Type B pancreatic cell (in vitro differentiated cells): ENCODE measurements around the gene PCDHGA12. TPM values are rescaled to one million over a fixed set of nuclear protein-coding genes. Genes with fewer than 3 reads are reported as not detected.
A peak's percentile ranks its signal among the peaks of the same experiment; 100 is the strongest.
"Not testable (repeated sequence)": the region's sequence is repeated elsewhere in the genome, so short reads cannot be mapped to it uniquely, and the experiment has no call there.

Experiments
- DNase-seq: peaks from one replicate; pipeline ENCODE4 v3.0.0; 2021; ENCODE audit warnings: mixed read lengths; ENCODE audit not compliant: unreplicated experiment; ENCODE audit errors: extremely low spot score
- H3K27ac Mint-ChIP-seq: 2 replicates; pipeline ENCODE4 v1.8.0; 2021; ENCODE audit warnings: mild to moderate bottlenecking, mixed read lengths
- H3K27me3 Mint-ChIP-seq: 2 replicates; pipeline ENCODE4 v1.8.0; 2021; ENCODE audit warnings: mixed read lengths
- H3K36me3 Mint-ChIP-seq: 2 replicates; pipeline ENCODE4 v1.8.0; 2021; ENCODE audit warnings: mixed read lengths
- H3K4me1 Mint-ChIP-seq: one replicate; pipeline ENCODE4 v1.8.0; 2021; ENCODE audit warnings: mixed read lengths; ENCODE audit not compliant: unreplicated experiment
- H3K4me3 Mint-ChIP-seq: 2 replicates; pipeline ENCODE4 v1.8.0; 2021; ENCODE audit warnings: mild to moderate bottlenecking, mixed read lengths
- H3K9me3 Mint-ChIP-seq: 2 replicates; pipeline ENCODE4 v1.8.0; 2021; ENCODE audit warnings: mixed read lengths
- total RNA-seq: library from RNA; stranded (reverse); gene quantifications from 2 replicates; pipeline ENCODE4 v1.2.1, GENCODE V29; 2021; ENCODE audit warnings: low replicate concordance
- TF ChIP-seq, protein P1 (sequence below): fragments of 200-600 bp; sonication (generic); conservative IDR thresholded peaks from 2 replicates; pipeline ENCODE4 v1.5.0; 2021; ENCODE audit warnings: antibody characterized with exemption, mild to moderate bottlenecking

Gene PCDHGA12
- total RNA-seq, 1 donor from 2014 or later, result 1.7 TPM

DNA sequence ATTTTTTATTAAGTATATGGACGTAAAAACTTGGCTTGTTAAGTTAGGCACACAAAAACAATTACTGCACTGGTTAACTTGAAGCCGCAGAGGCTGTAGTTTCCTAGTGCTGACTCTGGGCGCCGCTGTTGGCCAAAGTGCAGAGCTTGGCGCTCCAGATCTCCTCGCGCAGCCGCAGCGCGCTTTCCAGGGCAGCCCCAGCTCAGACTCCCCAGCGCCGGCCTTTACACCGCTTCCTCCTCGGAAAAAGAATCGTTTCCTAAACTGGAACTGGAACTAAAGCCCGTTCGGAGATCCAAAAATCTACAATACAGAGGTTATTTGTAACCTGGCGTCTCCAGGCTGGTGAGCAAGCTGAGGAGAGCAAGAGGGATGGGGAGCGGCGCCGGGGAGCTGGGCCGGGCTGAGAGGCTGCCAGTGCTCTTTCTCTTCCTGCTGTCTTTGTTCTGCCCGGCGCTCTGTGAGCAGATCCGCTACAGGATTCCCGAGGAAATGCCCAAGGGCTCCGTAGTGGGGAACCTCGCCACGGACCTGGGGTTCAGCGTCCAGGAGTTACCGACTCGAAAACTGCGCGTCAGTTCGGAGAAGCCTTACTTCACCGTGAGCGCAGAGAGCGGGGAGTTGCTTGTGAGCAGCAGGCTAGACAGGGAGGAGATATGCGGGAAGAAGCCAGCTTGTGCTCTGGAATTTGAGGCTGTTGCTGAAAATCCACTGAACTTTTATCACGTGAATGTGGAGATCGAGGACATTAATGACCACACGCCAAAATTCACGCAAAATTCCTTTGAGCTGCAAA lies 32.4 kb upstream of the PCDHGA12 start, which contains the start of gene PCDHGB5:
Gene PCDHGB5 (plus strand): TSS at position 192 of the 796 bp plus-strand sequence. CDS start 181 bp downstream, at position 373.
- not testable (repeated sequence) for H3K27me3 Mint-ChIP-seq, H3K4me3 Mint-ChIP-seq, H3K27ac Mint-ChIP-seq, DNase-seq, H3K4me1 Mint-ChIP-seq
- TF ChIP-seq, protein P1, sequence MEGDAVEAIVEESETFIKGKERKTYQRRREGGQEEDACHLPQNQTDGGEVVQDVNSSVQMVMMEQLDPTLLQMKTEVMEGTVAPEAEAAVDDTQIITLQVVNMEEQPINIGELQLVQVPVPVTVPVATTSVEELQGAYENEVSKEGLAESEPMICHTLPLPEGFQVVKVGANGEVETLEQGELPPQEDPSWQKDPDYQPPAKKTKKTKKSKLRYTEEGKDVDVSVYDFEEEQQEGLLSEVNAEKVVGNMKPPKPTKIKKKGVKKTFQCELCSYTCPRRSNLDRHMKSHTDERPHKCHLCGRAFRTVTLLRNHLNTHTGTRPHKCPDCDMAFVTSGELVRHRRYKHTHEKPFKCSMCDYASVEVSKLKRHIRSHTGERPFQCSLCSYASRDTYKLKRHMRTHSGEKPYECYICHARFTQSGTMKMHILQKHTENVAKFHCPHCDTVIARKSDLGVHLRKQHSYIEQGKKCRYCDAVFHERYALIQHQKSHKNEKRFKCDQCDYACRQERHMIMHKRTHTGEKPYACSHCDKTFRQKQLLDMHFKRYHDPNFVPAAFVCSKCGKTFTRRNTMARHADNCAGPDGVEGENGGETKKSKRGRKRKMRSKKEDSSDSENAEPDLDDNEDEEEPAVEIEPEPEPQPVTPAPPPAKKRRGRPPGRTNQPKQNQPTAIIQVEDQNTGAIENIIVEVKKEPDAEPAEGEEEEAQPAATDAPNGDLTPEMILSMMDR, result peak; percentile 26
- H3K36me3 Mint-ChIP-seq, result peaks cover 10% of the 10 kb centered on the region
- peaks cover 13% of the 10 kb centered on the region for H3K9me3 Mint-ChIP-seq

DNA sequence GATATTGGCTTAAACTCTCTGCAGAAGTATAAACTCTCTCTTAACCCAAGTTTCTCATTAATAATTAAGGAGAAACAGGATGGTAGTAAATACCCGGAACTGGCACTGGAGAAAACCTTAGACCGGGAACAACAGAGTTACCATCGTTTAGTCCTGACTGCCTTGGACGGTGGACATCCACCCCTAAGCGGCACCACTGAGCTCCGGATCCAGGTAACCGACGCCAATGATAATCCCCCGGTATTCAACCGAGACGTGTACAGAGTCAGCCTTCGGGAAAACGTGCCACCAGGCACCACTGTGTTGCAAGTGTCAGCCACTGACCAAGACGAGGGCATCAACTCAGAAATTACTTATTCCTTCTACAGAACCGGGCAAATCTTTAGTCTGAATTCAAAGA lies 31.7 kb upstream of the PCDHGA12 start:
- Mint-ChIP-seq H3K27me3 (no peaks in the 10 kb centered on the region), H3K9me3 (peaks cover 13% of the 10 kb centered on the region), H3K36me3 (peaks cover 10% of the 10 kb centered on the region), H3K4me3 (no peak overlapping the region), H3K4me1 (no peaks in the 10 kb centered on the region), H3K27ac (no peak overlapping the region)
- no peak for DNase-seq
- TF ChIP-seq, protein P1, result no peak

DNA sequence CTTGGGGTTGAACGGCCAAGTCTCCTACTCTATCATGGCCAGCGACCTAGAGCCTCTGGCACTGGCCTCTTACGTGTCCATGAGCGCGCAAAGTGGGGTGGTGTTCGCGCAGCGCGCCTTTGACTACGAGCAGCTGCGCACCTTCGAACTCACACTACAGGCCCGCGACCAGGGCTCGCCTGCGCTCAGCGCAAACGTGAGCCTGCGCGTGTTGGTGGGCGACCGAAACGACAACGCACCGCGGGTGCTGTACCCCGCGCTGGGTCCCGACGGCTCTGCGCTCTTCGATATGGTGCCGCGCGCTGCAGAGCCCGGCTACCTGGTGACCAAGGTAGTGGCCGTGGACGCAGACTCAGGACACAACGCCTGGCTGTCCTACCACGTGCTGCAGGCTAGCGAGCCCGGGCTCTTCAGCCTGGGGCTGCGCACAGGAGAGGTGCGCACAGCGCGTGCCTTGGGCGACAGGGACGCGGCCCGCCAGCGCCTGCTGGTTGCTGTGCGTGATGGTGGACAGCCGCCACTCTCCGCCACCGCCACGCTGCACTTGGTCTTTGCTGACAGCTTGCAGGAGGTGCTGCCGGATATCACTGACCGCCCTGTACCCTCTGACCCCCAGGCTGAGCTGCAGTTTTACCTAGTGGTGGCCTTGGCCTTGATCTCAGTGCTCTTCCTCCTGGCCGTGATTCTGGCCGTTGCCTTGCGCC lies 30.6 kb upstream of the PCDHGA12 start:
- TF ChIP-seq, protein P1, result no peak
- Mint-ChIP-seq H3K27me3 (no peaks in the 10 kb centered on the region), H3K36me3 (peaks cover 9% of the 10 kb centered on the region), H3K4me1 (no peaks in the 10 kb centered on the region), H3K27ac (no peak overlapping the region), H3K4me3 (no peak overlapping the region), H3K9me3 (peaks cover 9% of the 10 kb centered on the region)
- no peak for DNase-seq

DNA sequence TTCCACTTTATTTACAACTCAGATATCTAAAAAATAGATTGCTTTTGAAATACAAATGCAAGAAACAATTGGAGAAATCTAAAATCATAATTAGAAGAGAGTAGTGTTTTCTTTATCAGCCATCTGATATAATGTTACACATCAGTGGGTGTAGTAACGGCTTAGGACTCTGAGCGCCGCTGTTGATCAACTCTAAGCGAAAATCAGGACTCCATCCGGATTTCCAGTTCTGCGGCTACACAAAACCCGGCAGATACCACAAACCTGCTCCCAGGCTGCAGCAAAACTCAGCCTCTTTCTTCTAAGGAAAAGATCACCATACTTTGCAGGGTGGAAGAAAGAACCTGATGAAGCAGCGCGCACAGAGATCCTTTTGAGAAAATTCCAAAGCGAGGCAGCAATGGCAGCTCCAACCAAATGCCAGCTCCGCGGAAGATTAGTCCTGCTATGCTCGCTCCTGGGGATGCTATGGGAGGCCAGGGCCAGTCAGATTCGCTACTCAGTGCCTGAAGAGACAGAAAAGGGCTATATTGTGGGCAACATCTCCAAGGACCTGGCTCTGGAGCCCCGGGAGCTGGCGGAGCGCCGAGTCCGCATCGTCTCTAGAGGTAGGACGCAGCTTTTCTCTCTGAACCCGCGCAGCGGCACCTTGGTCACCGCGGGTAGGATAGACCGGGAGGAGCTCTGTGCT lies 27.6 kb upstream of the PCDHGA12 start, which contains the start of gene PCDHGA9:
Gene PCDHGA9 (plus strand): TSS at position 226 of the 691 bp plus-strand sequence. CDS start 175 bp downstream, at position 401.
- no peaks in the 10 kb centered on the region for H3K4me1 Mint-ChIP-seq
- H3K36me3 Mint-ChIP-seq, result peaks cover 12% of the 10 kb centered on the region
- peaks cover 5% of the 10 kb centered on the region for H3K9me3 Mint-ChIP-seq
- DNase-seq, result peak; percentile 58
- no peak within 1 kb of the TSS for H3K4me3 Mint-ChIP-seq
- no peak within 1 kb of the TSS for H3K27ac Mint-ChIP-seq
- no peaks in the 10 kb centered on the region for H3K27me3 Mint-ChIP-seq
- TF ChIP-seq, protein P1, result peak; percentile 48

DNA sequence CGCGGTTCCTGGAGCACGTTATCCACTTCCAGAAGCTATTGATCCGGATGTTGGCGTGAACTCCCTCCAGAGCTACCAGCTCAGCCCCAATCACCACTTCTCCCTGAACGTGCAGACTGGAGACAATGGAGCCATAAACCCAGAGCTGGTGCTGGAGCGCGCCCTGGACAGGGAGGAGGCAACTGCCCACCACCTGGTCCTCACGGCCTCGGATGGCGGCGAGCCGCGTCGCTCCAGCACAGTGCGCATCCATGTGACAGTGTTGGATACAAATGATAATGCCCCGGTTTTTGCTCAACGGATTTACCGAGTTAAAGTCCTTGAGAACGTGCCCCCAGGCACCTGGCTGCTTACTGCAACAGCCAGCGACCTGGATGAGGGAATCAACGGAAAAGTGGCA lies 26.9 kb upstream of the PCDHGA12 start:
- Mint-ChIP-seq H3K36me3 (peaks cover 19% of the 10 kb centered on the region), H3K27me3 (peaks cover 2% of the 10 kb centered on the region), H3K4me3 (no peak overlapping the region), H3K4me1 (peaks cover 3% of the 10 kb centered on the region), H3K27ac (no peak overlapping the region), H3K9me3 (peaks cover 9% of the 10 kb centered on the region)
- TF ChIP-seq, protein P1, result no peak
- DNase-seq, result no peak
